Fibroblast of skin of right biceps (primary cell): Measurements from ENCODE around the gene BTG1.

Experiments used
- DNase-seq: peaks from one replicate; pipeline ENCODE4 v3.0.0-alpha.2; 2013

Gene BTG1

GRCh38 chr12:92130999-92131398, 14.6 kb downstream of the BTG1 start:
- no peak for DNase-seq

- DNase-seq: no peak
These were observed 16.0 kb downstream of the BTG1 start for GRCh38 chr12:92129609-92130008.

GRCh38 chr12:92128612-92129011, 17.0 kb downstream of the BTG1 start:
- DNase-seq: no peak

GRCh38 chr12:92124689-92125029, 21.0 kb downstream of the BTG1 start:
- DNase-seq: no peak

GRCh38 chr12:92123780-92124688, 21.6 kb downstream of the BTG1 start:
- DNase-seq: no peak

- no peak for DNase-seq
These were observed 22.5 kb downstream of the BTG1 start for GRCh38 chr12:92122941-92123779.

GRCh38 chr12:92121826-92122225, 23.8 kb downstream of the BTG1 start:
- DNase-seq: no peak

GRCh38 chr12:92118826-92119536, 26.7 kb downstream of the BTG1 start:
- no peak for DNase-seq

- DNase-seq: no peak
These were observed 30.8 kb downstream of the BTG1 start for GRCh38 chr12:92114834-92115233.

GRCh38 chr12:92111256-92111655, 34.4 kb downstream of the BTG1 start:
- no peak for DNase-seq

GRCh38 chr12:92110083-92110640, 35.5 kb downstream of the BTG1 start:
- no peak for DNase-seq

GRCh38 chr12:92109613-92110012, 36.0 kb downstream of the BTG1 start:
- DNase-seq: no peak

- peak; percentile 79 for DNase-seq
These were observed 37.0 kb downstream of the BTG1 start for GRCh38 chr12:92108651-92109050.

- no peak for DNase-seq
These were observed 38.0 kb downstream of the BTG1 start for GRCh38 chr12:92107621-92108131.

GRCh38 chr12:92107094-92107493, 38.6 kb downstream of the BTG1 start:
- DNase-seq: no peak

GRCh38 chr12:92105676-92106075, 40.0 kb downstream of the BTG1 start:
- DNase-seq: no peak

- no peak for DNase-seq
These were observed 40.5 kb downstream of the BTG1 start for GRCh38 chr12:92105110-92105509.

GRCh38 chr12:92102606-92103005, 43.0 kb downstream of the BTG1 start:
- no peak for DNase-seq

- DNase-seq: no peak
These were observed 46.9 kb downstream of the BTG1 start for GRCh38 chr12:92098594-92099380.

- DNase-seq: peak; percentile 44
These were observed 49.1 kb downstream of the BTG1 start for GRCh38 chr12:92096346-92097136.

GRCh38 chr12:92094751-92095161, 50.9 kb downstream of the BTG1 start:
- peak; percentile 77 for DNase-seq
